ENCODE results near the gene LRP3.

- TF ChIP-seq TAF1 (IDR thresholded peaks at IDR 0.05; ENCODE audit: low read depth): no peak
- TF ChIP-seq CTCF (IDR thresholded peaks at IDR 0.05; ENCODE audit: poor library complexity, severe bottlenecking): no peak
- no peak for TF ChIP-seq POLR2AphosphoS5 (IDR thresholded peaks at IDR 0.05)
- no peak for TF ChIP-seq SMC3 (conservative IDR thresholded peaks at IDR 0.05; ENCODE audit: poor library complexity)
- TF ChIP-seq EZH2 (IDR thresholded peaks at IDR 0.05; ENCODE audit: borderline replicate concordance, insufficient read depth, low read length, poor library complexity, severe bottlenecking): no peak
- no peak for TF ChIP-seq EP300 (conservative IDR thresholded peaks at IDR 0.05; ENCODE audit: poor library complexity, severe bottlenecking)
Observed at GRCh38 chr19:33226550-33227241, 32.6 kb downstream of the LRP3 start.

Data from neural cell (in vitro differentiated cells).